Measurements from ENCODE around the gene FBXO41.

GRCh38 chr2:73272270-73272669 lies 12.0 kb downstream of the FBXO41 start:
- TF ChIP-seq CTCF (IDR thresholded peaks at IDR 0.05) (no peak), EZH2 (IDR thresholded peaks at IDR 0.05) (no peak), EZH2phosphoT487 (IDR thresholded peaks at IDR 0.05) (no peak)

All from neural progenitor cell (in vitro differentiated cells).